SK-N-SH (cell line): ENCODE results near the gene NDUFS8. TPM values are rescaled to one million over a fixed set of nuclear protein-coding genes. Genes with fewer than 3 reads are reported as not detected.

Source experiments
- CTCF ChIA-PET: fragments of 300-600, 350-600 bp; formaldehyde crosslinking; extraction: SDS; loops from one replicate; lab custom pipeline; 2021; lab: Yijun Ruan, JAX
- POLR2A ChIA-PET: fragments of 350-600 bp; sonication (Branson Sonifier 250); formaldehyde crosslinking; extraction: SDS; loops from one replicate; lab custom pipeline; 2020; ENCODE audit warnings: antibody characterized with exemption, inconsistent platforms; lab: Yijun Ruan, JAX
- DNase-seq: peaks from one replicate; pipeline ENCODE4 v3.0.0; 2012
- H2AFZ ChIP-seq: fragments of 200-600 bp; sonication (generic); 2 replicates; pipeline ENCODE4 v1.8.1; 2016; ENCODE audit warnings: antibody characterized with exemption, mild to moderate bottlenecking, low read depth
- H3F3A ChIP-seq: fragments of 200-600 bp; sonication (generic); replicated peaks from 2 replicates; pipeline ENCODE3; 2016; ENCODE audit warnings: antibody characterized with exemption, mild to moderate bottlenecking; ENCODE audit not compliant: insufficient read depth
- H3K27ac ChIP-seq, 2 experiments: fragments of 200-500 bp in 1 of 2; fragments of 200-600 bp in 1 of 2; sonication (Bioruptor generic) in 1 of 2; sonication (generic), shearing (Covaris generic) in 1 of 2; 2 replicates each; pipeline versions ENCODE4 v1.5.1 to v1.6.1; 2014 to 2016; ENCODE audit warnings: low read depth in 2 of 2, inconsistent platforms in 1 of 2, low read length in 1 of 2, mild to moderate bottlenecking in 1 of 2, mixed read lengths in 1 of 2
- H3K27me3 ChIP-seq: fragments of 200-600 bp; sonication (generic), shearing (Covaris generic); 2 replicates; pipeline ENCODE4 v1.6.1; 2016; ENCODE audit warnings: mixed run types; ENCODE audit not compliant: insufficient read depth
- H3K36me3 ChIP-seq, 2 experiments: fragments of 200-500 bp in 1 of 2; fragments of 200-600 bp in 1 of 2; sonication (Bioruptor generic) in 1 of 2; sonication (generic) in 1 of 2; replicated peaks in 1 of 2; 2 replicates each; pipeline versions ENCODE3 to v1.5.1; 2014 to 2016; ENCODE audit warnings: low read length in 1 of 2, mild to moderate bottlenecking in 1 of 2; ENCODE audit not compliant: insufficient read depth in 2 of 2, control insufficient read depth in 1 of 2
- H3K4me1 ChIP-seq, 2 experiments: fragments of 200-500 bp in 1 of 2; fragments of 200-600 bp in 1 of 2; sonication (Bioruptor generic) in 1 of 2; sonication (generic), shearing (Covaris generic) in 1 of 2; 2 replicates each; pipeline versions ENCODE4 v1.5.1 to v1.6.1; 2014 to 2016; ENCODE audit warnings: low read depth in 1 of 2, low read length in 1 of 2, mixed run types in 1 of 2; ENCODE audit not compliant: insufficient read depth in 2 of 2, control insufficient read depth in 1 of 2
- H3K4me2 ChIP-seq: fragments of 200-600 bp; sonication (generic), shearing (Covaris generic); 2 replicates; pipeline ENCODE4 v1.6.1; 2017; ENCODE audit warnings: mixed run types
- H3K4me3 ChIP-seq, 2 experiments: fragments of 200-500 bp in 1 of 2; fragments of 200-600 bp in 1 of 2; sonication (Bioruptor generic) in 1 of 2; sonication (generic), shearing (Covaris generic) in 1 of 2; 2 replicates each; pipeline versions ENCODE4 v1.5.1 to v1.8.1; 2014 to 2016; ENCODE audit warnings: low read depth in 2 of 2, inconsistent platforms in 1 of 2, low read length in 1 of 2, mild to moderate bottlenecking in 1 of 2, mixed read lengths in 1 of 2, moderate library complexity in 1 of 2
- H3K79me2 ChIP-seq: fragments of 200-600 bp; sonication (generic); 2 replicates; pipeline ENCODE4 v1.8.1; 2017; ENCODE audit warnings: mild to moderate bottlenecking; ENCODE audit not compliant: insufficient read depth
- H3K9ac ChIP-seq: fragments of 200-600 bp; sonication (generic); 2 replicates; pipeline ENCODE4 v1.6.1; 2017; ENCODE audit warnings: mixed run types
- H3K9me2 ChIP-seq: fragments of 200-600 bp; sonication (generic); 2 replicates; pipeline ENCODE4 v1.6.1; 2017; ENCODE audit warnings: mixed run types
- H3K9me3 ChIP-seq: fragments of 200-600 bp; sonication (generic); 2 replicates; pipeline ENCODE4 v1.6.1; 2017; ENCODE audit warnings: mixed run types, mild to moderate bottlenecking, moderate library complexity
- H4K20me1 ChIP-seq: fragments of 200-600 bp; sonication (generic); 2 replicates; pipeline ENCODE4 v1.6.1; 2017; ENCODE audit warnings: mild to moderate bottlenecking, mixed run types; ENCODE audit not compliant: insufficient read depth
- CHD2 ChIP-seq: fragments of 150-350 bp; IDR thresholded peaks from 2 replicates; pipeline ENCODE4 v1.6.1; 2018; ENCODE audit warnings: low read length; ENCODE audit not compliant: partially characterized antibody
- CTCF ChIP-seq: fragments of 200-600 bp; sonication (generic); IDR thresholded peaks from 2 replicates; pipeline ENCODE4 v1.6.1; 2017; ENCODE audit warnings: antibody characterized with exemption, mild to moderate bottlenecking, moderate library complexity
- ELF1 ChIP-seq: IDR thresholded peaks from 2 replicates; pipeline ENCODE4 v1.4.0; 2012
- EZH2phosphoT487 ChIP-seq: fragments of 200-600 bp; sonication (generic); IDR thresholded peaks from 2 replicates; pipeline ENCODE4 v1.6.1; 2017; ENCODE audit warnings: low read depth, mixed run types, mild to moderate bottlenecking, antibody characterized with exemption, moderate library complexity, borderline replicate concordance
- FOSL2 ChIP-seq: IDR thresholded peaks from 2 replicates; pipeline ENCODE4 v1.4.0; 2012; ENCODE audit warnings: low read depth, mild to moderate bottlenecking, moderate library complexity, borderline replicate concordance
- FOXJ3 ChIP-seq: sonication (generic); formaldehyde crosslinking; IDR thresholded peaks from 2 replicates; pipeline ENCODE4 v1.5.1; 2020; ENCODE audit warnings: mild to moderate bottlenecking, missing genetic modification reagents
- FOXM1 ChIP-seq: IDR thresholded peaks from 2 replicates; pipeline ENCODE4 v1.4.0; 2012; ENCODE audit warnings: low read depth, mild to moderate bottlenecking
- GABPA ChIP-seq: IDR thresholded peaks from 2 replicates; pipeline ENCODE4 v1.4.0; 2012; ENCODE audit warnings: low read depth, mild to moderate bottlenecking
- IRF3 ChIP-seq: fragments of 150-350 bp; IDR thresholded peaks from 2 replicates; pipeline ENCODE4 v1.6.1; 2016; ENCODE audit warnings: mild to moderate bottlenecking, low read depth, low read length
- JUND ChIP-seq: IDR thresholded peaks from 2 replicates; pipeline ENCODE4 v1.4.0; 2012
- MAX ChIP-seq: IDR thresholded peaks from 2 replicates; pipeline ENCODE4 v1.4.0; 2012; ENCODE audit warnings: low read depth
- NFIC ChIP-seq: IDR thresholded peaks from 2 replicates; pipeline ENCODE4 v1.4.0; 2012; ENCODE audit warnings: borderline replicate concordance
- NRF1 ChIP-seq: IDR thresholded peaks from 2 replicates; pipeline ENCODE4 v1.6.1; 2012; ENCODE audit warnings: low read depth, mild to moderate bottlenecking, low read length
- REST ChIP-seq: IDR thresholded peaks from 2 replicates; pipeline ENCODE4 v1.6.1; 2012; ENCODE audit warnings: mild to moderate bottlenecking, low read depth, low read length, moderate library complexity
- RFX5 ChIP-seq: IDR thresholded peaks from 2 replicates; pipeline ENCODE4 v1.6.1; 2012; ENCODE audit warnings: mild to moderate bottlenecking, improper control_type of control experiment, low read length
- SIN3A ChIP-seq: IDR thresholded peaks from 2 replicates; pipeline ENCODE4 v1.6.1; 2012; ENCODE audit warnings: low read depth, mild to moderate bottlenecking, low read length, moderate library complexity, borderline replicate concordance
- SMC3 ChIP-seq: IDR thresholded peaks from 2 replicates; pipeline ENCODE4 v1.6.1; 2012; ENCODE audit warnings: low read depth, low read length, improper control_type of control experiment
- TAF1 ChIP-seq: IDR thresholded peaks from 2 replicates; pipeline ENCODE4 v1.6.1; 2012; ENCODE audit warnings: low read depth, mild to moderate bottlenecking, low read length, moderate library complexity, borderline replicate concordance
- TCF12 ChIP-seq: IDR thresholded peaks from 2 replicates; pipeline ENCODE4 v1.4.0; 2012
- TEAD4 ChIP-seq: IDR thresholded peaks from 2 replicates; pipeline ENCODE4 v1.4.0; 2012; ENCODE audit warnings: mild to moderate bottlenecking, borderline replicate concordance; ENCODE audit not compliant: insufficient read depth
- YY1 ChIP-seq: IDR thresholded peaks from 2 replicates; pipeline ENCODE4 v1.4.0; 2012; ENCODE audit warnings: low read depth, mild to moderate bottlenecking
- ZBTB33 ChIP-seq: IDR thresholded peaks from 2 replicates; pipeline ENCODE4 v1.4.0; 2012; ENCODE audit warnings: low read depth, borderline replicate concordance
- WGBS: methylation state at CpG from one replicate; pipeline ENCODE4 v1.1.6; 2017; ENCODE audit warnings: low lambda C conversion rate; 5-methylcytosine and 5-hydroxymethylcytosine counted together
- polyA plus RNA-seq, 3 experiments: library from polyadenylated mRNA; depleted of rRNA; stranded (reverse); fragments of >200 nt; gene quantifications; 2 replicates each; pipeline ENCODE4 v1.2.3, GENCODE V29; 2012

Gene NDUFS8
- polyA plus RNA-seq (2012; rRNA removed) = 87.2 and 123 TPM in 2 replicates
- polyA plus RNA-seq (2012; cell fraction: cytosol; rRNA removed) = 58.2 and 80.4 TPM in 2 replicates
- 123 and 172 TPM in 2 replicates for polyA plus RNA-seq (2012; cell fraction: nucleus; rRNA removed)

- H3K9me3 ChIP-seq = no peaks in the 10 kb centered on the region
- CTCF ChIA-PET = interaction anchor here (1.1 to 1.6 kb wide), 2 partner anchors 12 to 267 kb away, joined by 3 read pairs; no protein-coding TSS in a partner anchor
- H3F3A ChIP-seq = peaks cover 29% of the 10 kb centered on the region
- H3K27ac ChIP-seq = peak within 1 kb of the TSS; percentile 85 to 99
- POLR2A ChIA-PET = no interaction called here
- H3K4me3 ChIP-seq = peak within 1 kb of the TSS; percentile 77 to 81
- no peaks in the 10 kb centered on the region for H3K9me2 ChIP-seq
- peaks cover 30 to 36% of the 10 kb centered on the region in 2 experiments; a peak in 3 of 4 replicates for H3K4me1 ChIP-seq
- DNase-seq = peak; percentile 99
- H3K36me3 ChIP-seq = peaks cover 13 to 14% of the 10 kb centered on the region in 2 experiments
- H2AFZ ChIP-seq = peak within 1 kb of the TSS; percentile 56
- no peaks in the 10 kb centered on the region for H4K20me1 ChIP-seq
- H3K9ac ChIP-seq = peak within 1 kb of the TSS; percentile 89
- H3K79me2 ChIP-seq = peaks cover 38% of the 10 kb centered on the region
- H3K4me2 ChIP-seq = peak within 1 kb of the TSS; percentile 79
- H3K27me3 ChIP-seq = no peaks in the 10 kb centered on the region
- under 1% methylated on average over 41 of the region's 56 CpGs for WGBS
- no peak for TF ChIP-seq TCF12
- TF ChIP-seq SMC3 = no peak
- no peak for TF ChIP-seq REST
- TF ChIP-seq FOXJ3 (CRISPR knock-in tag) = no peak
- no peak for TF ChIP-seq TEAD4
- TF ChIP-seq GABPA = peak; percentile 81
- 0 out of 2 replicates have a peak, but pooled peaks have one; percentile 21 for TF ChIP-seq SIN3A
- TF ChIP-seq FOSL2 = no peak
- no peak for TF ChIP-seq ZBTB33
- TF ChIP-seq RFX5 = peak; percentile 65
- peak; percentile 82 for TF ChIP-seq NRF1
- TF ChIP-seq CTCF = no peak
- peak; percentile 71 for TF ChIP-seq IRF3
- TF ChIP-seq ELF1 = no peak
- TF ChIP-seq TAF1 = peak; percentile 16; the same call in 1 of the 2 replicates
- TF ChIP-seq YY1 = peak; percentile 94
- no peak for TF ChIP-seq FOXM1
- TF ChIP-seq CHD2 = peak; percentile 85
- TF ChIP-seq EZH2phosphoT487 = no peak
- no peak; the same call in none of the 2 replicates for TF ChIP-seq MAX
- TF ChIP-seq JUND = no peak
- TF ChIP-seq NFIC = no peak
These were observed at the start of gene NDUFS8 for GRCh38 chr11:68030318-68031143. NDUFS8 (plus strand) TSS chr11:68030681; CDS start chr11:68032152, 1,471 bp downstream.
